ENCODE results near the gene LRFN5.
"Not testable (repeated sequence)": the region's sequence is repeated elsewhere in the genome, so short reads cannot be mapped to it uniquely, and the experiment has no call there.

LRFN5 gene

DNA sequence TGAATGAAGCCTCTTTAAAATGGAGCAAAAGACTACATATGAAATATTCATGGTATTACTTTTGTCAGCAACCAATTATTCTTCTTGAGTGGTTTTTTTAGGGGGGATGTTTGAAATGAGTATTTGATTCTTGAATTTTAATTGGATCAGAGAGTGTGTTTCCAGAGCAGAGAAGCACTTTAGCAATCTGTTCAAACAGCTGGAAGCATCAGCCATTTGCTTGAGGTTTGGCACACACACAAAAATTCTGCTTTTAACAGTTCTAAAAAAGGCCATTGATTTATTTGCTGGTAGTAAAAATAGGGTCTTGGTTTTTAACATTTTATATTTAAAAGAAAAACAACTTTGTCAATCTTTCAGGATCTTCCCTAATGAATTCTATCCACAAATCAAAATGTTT lies 292.7 kb downstream of the LRFN5 start:
- no peak for DNase-seq (ENCODE audit: low read depth, low spot score)

DNA sequence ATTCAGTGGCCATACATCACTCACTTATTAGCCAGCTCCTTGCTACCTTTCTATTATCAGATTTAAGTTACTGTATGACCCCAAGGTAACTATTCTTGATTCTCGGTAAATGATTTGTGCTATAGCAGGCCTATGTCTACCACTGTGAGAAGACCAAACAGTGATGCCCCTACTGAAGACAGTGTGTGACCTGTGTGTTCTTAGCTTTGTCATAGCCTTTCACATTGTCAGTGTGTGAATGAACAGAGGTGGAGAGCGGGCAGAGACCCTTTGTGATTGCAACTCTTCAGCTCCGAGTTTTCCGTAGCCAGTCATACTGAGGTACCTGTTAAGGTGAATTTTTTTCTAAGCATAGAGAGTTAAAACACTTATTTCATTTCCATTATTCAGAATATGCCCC lies 294.0 kb downstream of the LRFN5 start:
- no peak for DNase-seq (ENCODE audit: low read depth, low spot score)

DNA sequence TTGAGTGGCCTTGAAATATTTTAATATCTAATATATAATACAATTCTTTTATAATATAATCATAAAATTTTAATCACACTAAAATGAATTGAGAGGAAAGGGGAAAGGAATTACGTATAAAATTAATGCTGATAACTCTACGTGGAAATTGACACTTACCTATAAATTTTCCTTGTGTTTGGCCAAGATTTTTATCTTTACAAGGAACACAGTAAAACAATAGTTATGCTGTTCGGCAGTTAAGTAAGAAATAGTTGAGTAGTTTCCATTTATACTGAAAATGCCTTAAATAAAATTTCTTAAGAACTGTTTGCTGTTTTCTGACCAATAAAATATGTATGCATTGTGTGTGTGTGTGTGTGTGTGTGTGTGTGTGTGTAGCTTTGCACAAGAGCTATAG lies 294.4 kb downstream of the LRFN5 start:
- DNase-seq (ENCODE audit: low read depth, low spot score), result no peak

DNA sequence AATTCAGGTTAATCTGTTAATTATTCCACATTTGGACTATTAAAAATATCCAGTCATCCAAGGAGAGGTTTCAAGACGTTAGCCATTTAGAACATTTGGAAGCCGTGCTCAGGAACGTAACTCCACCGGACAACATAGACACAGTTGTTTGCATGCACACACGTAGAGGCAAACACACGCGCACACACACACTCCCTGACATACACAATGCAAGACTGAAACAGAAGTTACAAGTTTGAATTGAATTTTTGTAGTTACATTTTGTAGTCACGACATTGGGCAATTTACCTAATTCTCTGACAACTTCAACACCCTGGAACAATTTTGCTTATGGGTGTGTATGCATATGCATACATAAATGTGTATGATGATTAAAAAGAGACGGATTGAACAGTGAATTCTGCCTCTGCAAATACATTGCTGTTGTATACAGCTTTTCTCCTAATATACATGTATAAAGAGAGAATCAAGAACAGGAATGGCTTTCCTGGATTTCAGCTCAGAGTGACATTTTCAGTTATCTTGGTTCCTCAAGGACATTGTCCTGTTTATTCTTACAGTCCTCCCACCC lies 298.8 kb downstream of the LRFN5 start:
- no peak for DNase-seq (ENCODE audit: low read depth, low spot score)

DNA sequence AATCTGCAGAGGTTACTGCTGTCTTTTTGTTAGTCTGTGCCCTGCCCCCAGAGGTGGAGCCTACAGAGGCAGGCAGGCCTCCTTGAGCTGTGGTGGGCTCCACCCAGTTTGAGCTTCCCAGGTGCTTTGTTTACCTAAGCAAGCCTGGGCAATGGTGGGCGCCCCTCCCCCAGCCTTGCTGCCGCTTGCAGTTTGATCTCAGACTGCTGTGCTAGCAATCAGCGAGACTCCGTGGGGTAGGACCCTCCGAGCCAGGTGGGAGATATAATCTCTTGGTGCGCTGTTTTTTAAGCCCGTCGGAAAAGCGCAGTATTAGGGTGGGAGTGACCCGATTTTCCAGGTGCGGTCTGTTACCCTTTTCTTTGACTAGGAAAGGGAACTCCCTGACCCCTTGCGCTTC lies 304.5 kb downstream of the LRFN5 start:
- not testable (repeated sequence) for DNase-seq (ENCODE audit: low read depth, low spot score)

DNA sequence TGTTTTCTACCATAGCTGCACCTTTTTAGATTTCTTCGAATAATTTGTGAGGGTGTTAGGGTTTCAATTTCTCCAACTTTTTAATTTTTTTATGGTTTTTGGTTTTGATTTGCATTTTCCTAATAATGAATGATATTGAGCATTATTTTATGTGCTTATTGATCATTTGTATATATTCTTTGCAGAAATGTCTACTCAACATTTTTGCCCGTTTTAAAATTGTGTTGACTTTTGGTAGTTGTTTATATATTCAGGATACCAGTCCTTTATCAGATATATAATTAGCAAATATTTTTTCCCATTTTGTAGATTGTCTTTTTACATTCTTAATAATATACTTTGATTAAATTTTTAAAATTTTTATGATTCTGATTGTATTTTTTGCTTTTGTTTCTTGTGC lies 306.7 kb downstream of the LRFN5 start:
- DNase-seq (ENCODE audit: low read depth, low spot score), result no peak

DNA sequence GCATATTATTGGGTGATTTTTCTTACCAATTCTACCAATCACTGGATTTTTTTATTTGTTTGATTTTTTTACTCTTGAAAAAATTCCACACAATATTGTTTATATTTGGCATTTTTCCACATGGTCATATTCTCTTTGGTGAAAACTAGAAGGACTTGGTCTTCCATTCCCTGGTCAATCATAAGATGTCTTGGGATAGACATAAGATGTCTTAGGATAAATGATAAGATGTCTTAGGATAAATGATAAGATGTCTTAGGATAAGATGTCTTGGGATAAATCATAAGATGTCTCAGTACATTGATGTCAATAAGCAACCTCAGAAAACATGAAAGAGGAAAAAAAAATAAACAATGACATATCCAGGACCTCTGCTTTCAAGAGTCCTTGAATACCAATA lies 309.1 kb downstream of the LRFN5 start:
- DNase-seq (ENCODE audit: low read depth, low spot score), result no peak

DNA sequence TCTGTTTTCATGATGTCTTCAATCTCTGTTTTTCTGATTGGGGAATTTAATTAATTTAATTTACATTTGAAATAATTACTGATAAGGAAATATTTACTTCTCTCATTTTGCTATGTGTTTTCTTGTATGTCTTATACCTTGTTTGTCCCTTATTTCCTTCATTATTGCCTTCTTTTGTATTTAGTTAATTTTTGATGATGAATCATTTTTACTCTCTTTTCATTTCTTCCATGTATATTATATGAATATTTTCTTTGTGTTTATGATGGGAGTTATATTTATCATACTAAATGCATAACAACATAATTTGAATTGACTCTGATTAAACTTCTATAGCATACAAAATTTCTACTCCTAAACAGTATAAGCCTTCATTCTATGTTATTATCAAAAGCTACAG lies 309.6 kb downstream of the LRFN5 start:
- DNase-seq (ENCODE audit: low read depth, low spot score), result no peak

DNA sequence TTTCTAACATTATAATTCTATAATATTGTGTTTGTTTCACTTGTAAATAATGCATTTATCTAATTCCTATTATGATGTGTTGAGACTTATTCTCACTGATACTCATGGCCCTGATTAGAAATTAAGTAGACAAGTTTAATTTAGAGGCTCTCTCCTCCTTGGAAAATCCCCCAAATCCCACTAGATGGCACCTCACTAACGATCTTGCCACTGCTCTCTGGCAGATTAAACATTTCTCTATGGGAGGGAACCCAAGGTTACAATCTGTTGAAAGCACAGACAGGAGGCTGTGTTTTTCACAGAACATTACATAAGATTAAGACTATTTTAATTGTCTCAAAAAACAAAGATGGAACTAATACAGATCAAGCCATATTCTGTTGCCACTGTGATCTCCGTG lies 318.7 kb downstream of the LRFN5 start:
- no peak for DNase-seq (ENCODE audit: low read depth, low spot score)

DNA sequence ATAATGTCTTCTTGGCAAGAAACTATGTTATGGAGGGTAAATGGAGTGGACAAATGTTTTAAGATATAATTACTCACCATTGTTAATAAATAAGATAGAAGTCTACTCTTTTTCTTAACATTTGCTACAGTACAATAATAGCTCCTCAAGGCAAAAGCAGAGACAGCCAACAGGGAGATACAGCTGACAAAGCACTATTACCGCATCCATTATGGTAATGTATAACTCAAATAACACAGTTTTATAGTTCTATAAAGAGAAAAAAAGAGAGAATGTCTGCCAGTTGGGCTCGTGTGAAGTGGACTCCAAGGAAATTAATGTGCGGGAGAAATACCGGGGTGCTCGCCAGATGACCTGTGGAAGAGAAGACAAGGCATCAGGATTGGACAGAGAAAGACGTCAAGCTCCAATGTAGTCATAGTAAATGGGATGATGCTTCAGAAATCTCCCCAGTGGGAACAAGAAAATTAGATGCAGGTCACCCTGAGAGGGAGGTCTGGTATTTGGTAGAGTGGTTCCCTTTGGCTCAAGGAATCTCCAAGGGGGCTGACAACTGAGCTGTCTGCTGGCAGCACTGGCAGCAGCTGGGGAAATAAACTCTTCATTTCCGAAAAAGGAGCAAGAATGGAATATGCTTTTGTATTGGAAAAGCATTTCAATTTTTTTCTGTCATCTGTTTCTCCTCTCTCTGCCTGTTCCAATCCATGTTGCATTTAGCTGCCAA lies 343.9 kb downstream of the LRFN5 start:
- no peak for DNase-seq (ENCODE audit: low read depth, low spot score)
